Stimulated activated CD4-positive, alpha-beta T cell treated with anti-CD3 and anti-CD28 coated beads, Interleukin-4, amount 100 ng/mL, for 24 hours (primary cell): ENCODE results near the gene TNS1.

Source experiments
- DNase-seq: peaks from one replicate; pipeline ENCODE4 v3.0.0-alpha.2; 2020

TNS1 gene

GRCh38 chr2:217753460-217754200 is 249.2 kb downstream of the TNS1 start:
- no peak for DNase-seq

DNA sequence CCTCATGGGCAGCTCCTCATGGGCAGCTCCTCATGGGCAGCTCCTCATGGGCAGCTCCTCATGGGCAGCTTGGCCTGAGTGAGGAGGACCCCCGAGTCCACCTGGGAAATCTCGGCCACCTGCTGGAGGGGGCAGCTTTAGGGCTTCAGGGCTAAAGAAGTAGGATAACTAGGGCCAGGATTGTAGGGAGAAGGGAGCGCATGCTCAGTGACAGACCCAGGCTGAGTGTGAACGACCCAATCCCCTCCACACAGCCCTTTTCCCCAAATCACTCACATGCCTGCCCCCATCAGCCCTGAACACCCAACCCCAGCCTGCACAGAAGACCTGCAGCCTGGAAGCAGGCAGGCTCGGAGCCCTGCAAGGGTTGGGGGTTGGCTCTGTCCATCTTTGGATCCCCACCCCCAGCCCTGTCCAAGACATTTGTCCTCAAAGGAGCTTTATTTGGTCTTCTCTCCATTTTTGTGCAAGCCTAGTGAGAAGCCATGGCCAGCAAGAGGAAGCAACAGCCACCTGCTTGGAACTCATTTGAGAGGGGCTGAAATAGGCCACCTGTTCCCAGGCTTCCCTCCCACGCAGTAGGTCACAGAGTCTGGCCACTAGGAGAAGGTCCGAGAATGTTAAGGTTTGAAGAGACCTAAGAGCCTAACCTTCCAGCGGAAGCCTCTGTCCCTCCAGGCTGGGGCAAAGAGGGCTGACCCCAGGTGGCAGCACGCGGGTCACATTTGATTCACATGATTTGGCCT is 249.9 kb downstream of the TNS1 start:
- DNase-seq, result no peak

DNA sequence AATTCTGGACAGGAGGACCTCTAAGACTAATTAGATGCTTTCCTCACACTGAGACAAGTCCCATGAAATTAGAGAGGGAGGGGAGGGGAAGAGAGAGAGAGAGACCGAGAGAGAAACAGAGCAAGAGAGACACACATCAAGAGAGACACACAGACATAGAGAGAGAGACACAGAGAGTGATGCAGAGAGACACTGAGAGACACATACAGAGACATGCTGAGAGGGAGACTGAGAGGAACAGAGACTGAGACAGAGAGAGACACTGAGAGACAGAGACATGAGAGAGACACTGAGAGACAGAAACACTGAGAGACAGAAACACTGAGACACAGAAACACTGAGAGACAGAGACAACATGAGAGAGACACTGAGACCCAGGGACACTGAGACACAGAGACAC is 250.8 kb downstream of the TNS1 start:
- DNase-seq, result no peak

DNA sequence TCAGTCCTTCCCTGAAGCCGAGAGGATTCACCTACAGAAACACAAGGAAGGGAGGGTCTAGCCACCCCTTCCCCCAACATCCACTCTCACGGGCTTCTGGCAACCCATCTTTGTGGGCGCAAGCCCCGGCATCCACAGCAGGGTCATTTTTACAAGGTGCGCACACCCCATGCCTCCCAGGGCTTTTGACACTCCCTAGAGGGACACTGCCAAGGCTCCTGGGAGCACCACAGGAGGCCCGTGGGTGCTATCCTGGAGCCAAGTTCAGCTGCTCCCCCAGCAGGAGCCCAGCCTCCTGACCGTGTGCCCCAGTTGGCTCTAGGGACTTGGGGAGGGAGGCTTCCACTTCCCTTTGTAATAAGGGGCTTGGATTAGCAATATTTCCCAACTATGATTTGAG is 251.6 kb downstream of the TNS1 start:
- no peak for DNase-seq
